ENCODE measurements around the gene PPP2R3B.

PPP2R3B gene

GRCh38 chrX:429266-429825, 42.6 kb upstream of the PPP2R3B start:
- TF ChIP-seq ZFX (IDR thresholded peaks at IDR 0.05; ENCODE audit: borderline replicate concordance), result no peak
- no peak for TF ChIP-seq CTCF (IDR thresholded peaks at IDR 0.05)

GRCh38 chrX:427812-428725, 41.4 kb upstream of the PPP2R3B start:
- TF ChIP-seq ZFX (IDR thresholded peaks at IDR 0.05; ENCODE audit: borderline replicate concordance), result no peak
- peak; percentile 53 for TF ChIP-seq CTCF (IDR thresholded peaks at IDR 0.05)
- no peak overlapping the region for H3K27ac ChIP-seq

More at GRCh38 chrX:429266-429825, 42.6 kb upstream of the PPP2R3B start:
- H3K27ac ChIP-seq, result no peak overlapping the region

GRCh38 chrX:426881-427280, 40.2 kb upstream of the PPP2R3B start:
- H3K27ac ChIP-seq, result no peak overlapping the region
- TF ChIP-seq CTCF (IDR thresholded peaks at IDR 0.05), result no peak
- no peak for TF ChIP-seq ZFX (IDR thresholded peaks at IDR 0.05; ENCODE audit: borderline replicate concordance)

DNA sequence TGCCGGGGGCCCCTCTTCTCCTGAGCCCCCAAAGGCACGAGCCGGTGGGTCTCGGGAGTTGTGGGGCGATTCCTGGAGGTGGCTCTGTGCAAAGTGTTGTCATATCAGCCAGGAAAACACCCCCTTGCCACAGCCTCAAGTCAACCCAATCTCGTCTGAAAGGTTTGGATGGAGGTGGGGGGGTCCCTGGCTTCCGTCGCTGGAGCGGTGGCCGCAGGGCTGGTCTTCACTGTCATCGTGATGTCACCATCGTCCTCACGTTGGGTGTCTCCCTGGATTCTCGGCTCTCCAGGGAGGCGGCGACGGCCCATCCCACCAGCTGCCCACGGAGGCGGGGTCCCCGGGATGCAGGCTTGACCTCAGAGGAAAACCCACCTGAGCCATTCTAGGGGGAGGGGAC, 38.3 kb upstream of the PPP2R3B start:
- no peak for TF ChIP-seq CTCF (IDR thresholded peaks at IDR 0.05)
- H3K27ac ChIP-seq, result no peak overlapping the region

- H3K27ac ChIP-seq, result no peak overlapping the region
- TF ChIP-seq ZFX (IDR thresholded peaks at IDR 0.05; ENCODE audit: borderline replicate concordance), result no peak
- TF ChIP-seq CTCF (IDR thresholded peaks at IDR 0.05), result no peak
Observed at GRCh38 chrX:421646-422391, 35.1 kb upstream of the PPP2R3B start.

DNA sequence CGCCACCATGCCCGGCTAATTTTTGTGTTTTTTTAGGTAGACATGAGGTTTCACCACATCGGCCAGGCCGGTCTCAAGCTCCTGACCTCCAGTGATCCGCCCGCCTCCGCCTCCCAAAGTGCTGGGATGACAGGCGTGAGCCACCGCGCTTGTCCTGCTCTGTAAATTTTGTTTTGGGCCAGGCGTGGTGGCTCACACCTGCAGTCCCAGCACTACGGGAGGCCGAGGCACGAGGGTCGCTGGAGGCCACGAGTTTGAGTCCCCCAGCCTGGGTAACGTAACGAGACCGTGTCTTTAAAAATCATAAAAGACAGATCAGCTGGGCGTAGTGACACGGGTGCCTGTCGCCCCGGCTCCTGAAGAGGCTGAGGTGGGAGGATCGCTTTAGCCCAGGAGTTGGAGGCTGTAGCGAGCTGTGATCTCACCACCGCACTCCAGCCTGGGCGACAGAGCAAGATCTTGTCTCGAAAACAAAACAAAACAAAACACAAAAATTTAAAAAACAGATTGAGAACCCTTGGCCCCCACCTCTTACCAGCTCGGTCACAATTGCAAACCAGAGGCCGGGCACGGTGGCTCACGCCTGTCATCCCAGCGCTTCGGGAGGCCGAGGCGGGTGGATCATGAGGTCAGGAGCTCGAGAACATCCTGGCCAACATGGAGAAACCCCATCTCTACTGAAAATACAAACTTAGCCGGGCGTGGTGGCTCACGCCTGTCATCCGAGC, 34.0 kb upstream of the PPP2R3B start:
- no peak overlapping the region for H3K27ac ChIP-seq
- TF ChIP-seq CTCF (IDR thresholded peaks at IDR 0.05) (no peak), ZFX (IDR thresholded peaks at IDR 0.05; ENCODE audit: borderline replicate concordance) (no peak)

Measured in 22Rv1 (cell line).